ENCODE results near the gene LGI1. TPM values are rescaled to one million over a fixed set of nuclear protein-coding genes. Genes with fewer than 3 reads are reported as not detected.

The LGI1 gene
- total and polyA plus RNA-seq, 2 experiments from 2014 or later: 0.56 to 2.6 TPM

GRCh38 chr10:93837822-93838221 lies 80.1 kb downstream of the LGI1 start:
- no peaks in the 10 kb centered on the region for H3K4me1 ChIP-seq (ENCODE audit: insufficient read depth)
- H3K27me3 ChIP-seq: no peaks in the 10 kb centered on the region
- peak overlapping the region; percentile 32 for H3K27ac ChIP-seq
- 72% methylated on average over 1 of the region's 1 CpG for WGBS (ENCODE audit: low lambda C conversion rate, missing lambda C conversion rate)
- H3K79me2 ChIP-seq: no peaks in the 10 kb centered on the region
- no peaks in the 10 kb centered on the region for H3K36me3 ChIP-seq (replicated peaks; ENCODE audit: insufficient read depth, low read depth)
- DNase-seq (ENCODE audit: low spot score): no peak
- no peaks in the 10 kb centered on the region for H3K9me3 ChIP-seq (ENCODE audit: low read depth)
- no peak overlapping the region for H3K4me2 ChIP-seq
- no peak overlapping the region for H3K4me3 ChIP-seq
- TF ChIP-seq EZH2 (IDR thresholded peaks at IDR 0.05; ENCODE audit: borderline replicate concordance) (no peak), EZH2phosphoT487 (IDR thresholded peaks at IDR 0.05; ENCODE audit: low read depth, severe bottlenecking, unreplicated experiment) (no peak), CTCF (IDR thresholded peaks at IDR 0.05; ENCODE audit: poor library complexity) (no peak)
- no peaks in the 10 kb centered on the region for H4K20me1 ChIP-seq (ENCODE audit: insufficient read depth, poor library complexity, severe bottlenecking)
- H3K9me2 ChIP-seq (replicated peaks; ENCODE audit: insufficient read depth): no peaks in the 10 kb centered on the region
- no peak overlapping the region for H2AFZ ChIP-seq

GRCh38 chr10:93838278-93838677 lies 80.5 kb downstream of the LGI1 start:
- DNase-seq (ENCODE audit: low spot score): no peak
- Histone ChIP-seq H3K4me2 (no peak overlapping the region), H2AFZ (no peak overlapping the region), H4K20me1 (ENCODE audit: insufficient read depth, poor library complexity, severe bottlenecking) (no peaks in the 10 kb centered on the region), H3K27me3 (no peaks in the 10 kb centered on the region), H3K36me3 (replicated peaks; ENCODE audit: insufficient read depth, low read depth) (no peaks in the 10 kb centered on the region), H3K27ac (peak overlapping the region; percentile 32), H3K4me1 (ENCODE audit: insufficient read depth) (no peaks in the 10 kb centered on the region), H3K4me3 (no peak overlapping the region), H3K9me2 (replicated peaks; ENCODE audit: insufficient read depth) (no peaks in the 10 kb centered on the region), H3K79me2 (no peaks in the 10 kb centered on the region), H3K9me3 (ENCODE audit: low read depth) (no peaks in the 10 kb centered on the region)
- TF ChIP-seq CTCF (IDR thresholded peaks at IDR 0.05; ENCODE audit: poor library complexity): no peak

GRCh38 chr10:93841961-93842360 lies 84.2 kb downstream of the LGI1 start:
- no peaks in the 10 kb centered on the region for H3K27me3 ChIP-seq
- H3K9me2 ChIP-seq (replicated peaks; ENCODE audit: insufficient read depth): no peaks in the 10 kb centered on the region
- H3K4me1 ChIP-seq (ENCODE audit: insufficient read depth): no peaks in the 10 kb centered on the region
- no peak for TF ChIP-seq EZH2 (IDR thresholded peaks at IDR 0.05; ENCODE audit: borderline replicate concordance)
- no peak for TF ChIP-seq CTCF (IDR thresholded peaks at IDR 0.05; ENCODE audit: poor library complexity)
- TF ChIP-seq EZH2phosphoT487 (IDR thresholded peaks at IDR 0.05; ENCODE audit: low read depth, severe bottlenecking, unreplicated experiment): no peak
- H3K36me3 ChIP-seq (replicated peaks; ENCODE audit: insufficient read depth, low read depth): no peaks in the 10 kb centered on the region
- no peak overlapping the region for H3K4me3 ChIP-seq
- no peaks in the 10 kb centered on the region for H3K79me2 ChIP-seq
- WGBS (ENCODE audit: low lambda C conversion rate, missing lambda C conversion rate): 48% methylated on average over 3 of the region's 3 CpGs
- no peak for DNase-seq (ENCODE audit: low spot score)
- no peak overlapping the region for H3K27ac ChIP-seq
- H3K4me2 ChIP-seq: no peak overlapping the region
- H2AFZ ChIP-seq: no peak overlapping the region
- H3K9me3 ChIP-seq (ENCODE audit: low read depth): no peaks in the 10 kb centered on the region
- H4K20me1 ChIP-seq (ENCODE audit: insufficient read depth, poor library complexity, severe bottlenecking): no peaks in the 10 kb centered on the region

- H3K79me2 ChIP-seq: no peaks in the 10 kb centered on the region
- no peaks in the 10 kb centered on the region for H3K27me3 ChIP-seq
- no peak overlapping the region for H3K4me3 ChIP-seq
- H3K9me2 ChIP-seq (replicated peaks; ENCODE audit: insufficient read depth): no peaks in the 10 kb centered on the region
- no peaks in the 10 kb centered on the region for H3K36me3 ChIP-seq (replicated peaks; ENCODE audit: insufficient read depth, low read depth)
- no peak overlapping the region for H3K4me2 ChIP-seq
- H3K4me1 ChIP-seq (ENCODE audit: insufficient read depth): no peaks in the 10 kb centered on the region
- DNase-seq (ENCODE audit: low spot score): no peak
- H3K27ac ChIP-seq: no peak overlapping the region
- 93% methylated on average over 21 of the region's 30 CpGs for WGBS (ENCODE audit: low lambda C conversion rate, missing lambda C conversion rate)
- no peak overlapping the region for H2AFZ ChIP-seq
- TF ChIP-seq CTCF (IDR thresholded peaks at IDR 0.05; ENCODE audit: poor library complexity) (no peak), EZH2 (IDR thresholded peaks at IDR 0.05; ENCODE audit: borderline replicate concordance) (no peak), EZH2phosphoT487 (IDR thresholded peaks at IDR 0.05; ENCODE audit: low read depth, severe bottlenecking, unreplicated experiment) (no peak)
- no peaks in the 10 kb centered on the region for H3K9me3 ChIP-seq (ENCODE audit: low read depth)
- no peaks in the 10 kb centered on the region for H4K20me1 ChIP-seq (ENCODE audit: insufficient read depth, poor library complexity, severe bottlenecking)
These were observed 87.4 kb downstream of the LGI1 start for GRCh38 chr10:93844979-93845626.
